AG08395 (cell line): ENCODE measurements around the gene POMZP3.
"Not testable (repeated sequence)": the region's sequence is repeated elsewhere in the genome, so short reads cannot be mapped to it uniquely, and the experiment has no call there.

ENCODE experiments used
- DNase-seq: peaks from one replicate; pipeline ENCODE4 v3.0.0; 2012; ENCODE audit warnings: mixed read lengths, low spot score

POMZP3 gene

DNA sequence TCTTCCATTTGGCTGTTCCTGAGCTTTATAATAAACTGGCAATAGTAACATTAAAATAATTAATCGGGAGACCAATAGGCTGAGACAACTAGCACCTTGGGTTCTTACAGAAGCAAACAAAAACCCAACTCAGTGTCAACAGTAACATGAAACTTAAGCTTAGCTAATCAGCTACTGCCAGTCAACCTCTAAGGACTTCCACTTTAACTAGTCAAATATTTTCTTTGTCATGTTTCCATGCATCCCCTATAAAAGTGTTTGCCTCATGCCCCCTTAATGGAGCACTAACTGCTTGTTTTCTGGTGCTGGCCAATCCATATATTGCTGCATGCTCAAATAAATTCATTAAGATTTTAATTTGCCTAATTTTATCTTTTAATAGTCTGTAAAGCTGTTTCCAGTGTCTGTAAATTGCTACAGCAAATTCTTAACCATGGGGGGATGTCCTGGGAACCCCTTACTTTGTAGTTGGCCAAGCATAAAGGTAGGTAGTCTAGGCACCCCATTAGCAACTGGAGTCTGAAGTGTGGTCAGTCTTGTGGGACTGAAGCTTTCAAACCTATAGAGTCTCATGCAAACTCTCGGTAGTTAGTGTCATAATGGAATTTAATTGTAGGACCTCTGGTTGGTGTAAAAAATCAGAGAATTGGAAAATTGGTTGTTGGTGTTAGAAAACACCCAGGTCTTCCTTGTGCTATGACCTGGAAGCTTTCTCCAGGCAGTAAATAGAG, 40.3 kb downstream of the POMZP3 start:
- not testable (repeated sequence) for DNase-seq

DNA sequence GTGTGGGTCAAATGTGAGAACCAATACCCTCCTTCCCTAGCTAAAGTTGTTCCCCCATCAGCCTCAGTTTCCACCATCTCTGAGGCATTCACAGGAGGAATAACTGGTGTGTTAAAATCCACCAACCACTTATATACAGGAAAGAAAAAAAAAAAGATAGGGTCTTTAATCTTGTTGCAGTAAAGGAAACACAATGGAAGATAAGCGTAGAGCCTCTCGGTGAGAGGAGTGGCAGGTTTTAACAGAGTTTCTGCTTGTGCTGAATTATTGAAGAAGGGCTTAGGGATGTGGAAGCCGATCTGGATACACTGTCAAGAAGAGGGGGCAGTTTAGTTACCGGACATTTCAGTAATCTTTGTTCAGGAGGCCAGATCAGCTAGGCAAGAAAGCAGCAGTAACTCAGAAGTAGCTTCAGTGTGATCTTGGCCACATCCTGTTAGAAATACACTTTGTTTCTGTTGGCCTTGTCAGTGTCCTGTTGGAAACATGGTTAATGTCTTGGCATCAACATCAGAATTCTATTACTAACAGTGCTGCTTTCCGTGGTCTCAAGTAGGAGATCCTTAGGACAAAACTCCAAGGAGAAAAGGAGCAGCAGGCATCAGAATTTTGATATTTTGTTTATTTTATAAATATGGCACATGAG, 43.3 kb downstream of the POMZP3 start:
- DNase-seq: peak; percentile 17

- not testable (repeated sequence) for DNase-seq
These were observed 44.0 kb downstream of the POMZP3 start for GRCh38 chr7:76582848-76583631.

DNA sequence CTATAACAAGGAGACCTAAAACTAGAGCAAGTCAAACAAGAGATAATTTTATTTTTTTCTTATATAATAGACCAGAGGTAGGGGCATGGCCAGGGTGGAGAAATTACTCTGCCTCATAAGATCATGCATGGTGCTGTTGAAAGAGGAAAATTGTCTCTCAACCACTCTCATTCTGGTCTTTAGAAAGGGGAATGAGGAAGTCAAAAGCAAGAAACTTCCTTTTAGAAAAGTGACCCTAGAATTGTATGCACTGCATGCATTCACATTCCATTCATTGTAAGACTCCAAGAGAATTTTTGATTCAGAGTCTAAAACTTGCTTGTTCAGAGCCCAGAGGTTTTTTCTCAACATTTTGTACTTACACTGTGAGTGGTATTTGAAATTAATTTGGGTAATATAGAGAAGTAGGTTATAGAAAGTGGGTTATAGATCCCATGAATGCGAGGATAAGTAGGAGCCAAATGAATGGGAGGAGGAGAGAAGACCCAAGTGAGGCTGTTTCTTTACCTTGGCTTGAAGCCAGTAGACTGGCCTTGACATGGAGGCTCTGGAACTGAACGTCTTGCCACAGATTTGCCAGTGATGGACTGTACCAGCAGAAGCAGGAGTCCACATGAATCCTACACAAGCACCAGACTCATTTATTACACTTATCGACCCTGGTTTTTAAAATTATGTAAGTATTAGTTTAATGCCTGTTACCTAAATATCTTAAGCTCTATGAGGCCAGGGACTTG, 51.0 kb downstream of the POMZP3 start:
- DNase-seq: not testable (repeated sequence)

GRCh38 chr7:76575431-76575830, 51.6 kb downstream of the POMZP3 start:
- DNase-seq: not testable (repeated sequence)

GRCh38 chr7:76572296-76572695, 54.8 kb downstream of the POMZP3 start:
- not testable (repeated sequence) for DNase-seq

DNA sequence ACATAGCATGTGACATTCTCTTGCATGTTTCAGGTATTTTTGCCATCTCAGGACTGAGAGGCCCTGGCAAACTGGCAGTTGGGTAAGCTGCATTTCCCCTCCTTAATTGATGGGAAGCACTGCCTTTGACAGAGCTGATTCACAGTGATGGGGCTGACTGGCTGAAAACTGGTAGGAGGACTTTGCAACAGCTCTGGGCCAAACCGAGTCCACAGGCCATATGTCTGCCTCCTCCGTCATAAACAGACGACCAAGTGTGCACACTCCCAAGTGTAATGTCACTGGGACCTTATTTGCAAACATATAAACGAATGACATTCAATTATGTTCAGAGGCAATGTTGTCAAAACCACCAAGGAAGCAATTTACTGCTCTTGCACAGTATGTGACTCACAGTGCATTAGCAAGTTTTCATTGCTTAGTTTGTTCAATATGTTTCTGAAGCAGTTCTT, 56.7 kb downstream of the POMZP3 start:
- peak; percentile 17 for DNase-seq

DNA sequence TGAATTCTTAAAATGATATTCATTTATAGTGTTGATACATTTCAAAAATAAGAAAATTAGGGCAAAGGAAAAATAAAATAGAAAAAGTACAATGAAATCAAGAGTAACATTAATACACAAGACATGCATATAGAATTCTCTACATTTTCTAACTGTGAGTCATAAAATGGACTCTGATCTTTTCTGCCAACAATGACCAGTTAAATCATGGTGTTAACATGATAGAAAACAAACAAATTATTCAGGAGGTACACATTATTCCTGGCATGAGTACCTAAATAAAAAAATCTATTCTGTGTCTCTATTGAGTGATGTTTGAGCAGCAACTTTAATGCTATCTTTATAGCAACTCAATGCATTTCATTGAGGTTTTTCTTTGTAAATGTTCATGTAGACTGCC, 58.3 kb downstream of the POMZP3 start:
- not testable (repeated sequence) for DNase-seq

DNA sequence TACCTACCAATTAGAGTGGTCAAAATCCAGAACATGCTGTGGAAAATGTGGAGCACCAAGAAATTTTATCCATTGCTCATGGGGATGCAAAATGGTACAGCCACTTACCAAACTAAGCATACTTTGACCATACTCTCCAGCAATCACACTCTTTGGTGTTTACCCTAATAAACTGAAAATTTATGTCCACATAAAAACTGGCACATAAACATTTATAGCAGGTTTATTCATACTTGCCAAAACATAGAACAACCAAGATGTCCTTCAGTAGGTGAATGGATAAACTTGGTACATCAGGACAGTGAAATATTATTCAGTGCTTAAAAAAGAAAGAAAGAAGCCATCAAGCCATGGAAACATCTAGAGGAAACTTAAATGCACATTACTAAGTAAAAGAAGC, 59.3 kb downstream of the POMZP3 start:
- DNase-seq: not testable (repeated sequence)

GRCh38 chr7:76567311-76567710, 59.8 kb downstream of the POMZP3 start:
- DNase-seq: not testable (repeated sequence)

DNA sequence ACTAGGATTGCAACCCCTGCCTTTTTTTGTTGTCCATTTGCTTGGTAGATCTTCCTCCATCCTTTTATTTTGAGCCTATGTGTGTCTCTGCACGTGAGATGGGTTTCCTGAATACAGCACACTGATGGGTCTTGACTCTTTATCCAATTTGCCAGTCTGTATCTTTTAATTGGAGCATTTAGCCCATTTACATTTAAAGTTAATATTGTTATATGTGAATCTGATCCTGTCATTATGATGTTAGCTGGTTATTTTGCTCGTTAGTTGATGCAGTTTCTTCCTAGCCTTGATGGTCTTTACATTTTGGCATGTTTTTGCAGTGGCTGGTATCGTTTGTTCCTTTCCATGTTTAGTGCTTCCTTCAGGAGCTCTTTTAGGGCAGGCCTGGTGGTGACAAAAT, 62.1 kb downstream of the POMZP3 start:
- not testable (repeated sequence) for DNase-seq

DNA sequence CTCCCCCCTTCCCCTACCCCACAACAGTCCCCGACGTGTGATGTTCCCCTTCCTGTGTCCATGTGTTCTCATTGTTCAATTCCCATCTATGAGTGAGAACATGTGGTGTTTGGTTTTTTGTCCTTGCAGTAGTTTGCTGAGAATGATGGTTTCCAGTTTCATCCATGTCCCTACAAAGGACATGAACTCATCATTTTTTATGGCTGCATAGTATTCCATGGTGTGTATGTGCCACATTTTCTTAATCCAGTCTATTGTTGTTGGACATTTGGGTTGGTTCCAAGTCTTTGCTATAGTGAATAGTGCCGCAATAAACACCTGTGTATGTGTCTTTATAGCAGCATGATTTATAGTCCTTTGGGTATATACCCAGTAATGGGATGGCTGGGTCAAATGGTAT, 65.7 kb downstream of the POMZP3 start:
- not testable (repeated sequence) for DNase-seq

DNA sequence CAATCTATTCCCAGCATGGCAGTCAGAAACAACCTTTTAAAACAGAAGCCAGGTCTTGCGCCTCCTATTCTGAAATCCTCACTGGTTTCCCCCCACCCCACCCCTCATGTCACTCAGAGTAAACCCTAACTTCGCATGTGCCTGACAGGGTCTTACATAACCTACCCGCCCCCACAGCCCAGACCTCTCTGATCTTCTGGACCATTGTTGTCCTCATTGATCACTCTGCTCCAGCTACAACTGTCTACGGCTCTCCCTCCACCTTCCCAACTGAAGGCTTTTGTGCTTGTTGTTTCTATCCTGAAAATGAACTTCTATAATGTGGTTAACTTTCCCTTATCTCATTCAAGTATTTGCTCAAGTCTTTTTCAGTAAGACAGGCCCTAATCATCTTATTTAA, 66.9 kb downstream of the POMZP3 start:
- DNase-seq: not testable (repeated sequence)
